ENCODE results near the gene CDS1. TPM values are rescaled to one million over a fixed set of nuclear protein-coding genes. Genes with fewer than 3 reads are reported as not detected.

The CDS1 gene
- total and polyA plus RNA-seq, 2 of the 8 experiments (the other 6 are each of a cell fraction or from before 2014, with no cell fraction given): 8.7 to 13.9 TPM

DNA sequence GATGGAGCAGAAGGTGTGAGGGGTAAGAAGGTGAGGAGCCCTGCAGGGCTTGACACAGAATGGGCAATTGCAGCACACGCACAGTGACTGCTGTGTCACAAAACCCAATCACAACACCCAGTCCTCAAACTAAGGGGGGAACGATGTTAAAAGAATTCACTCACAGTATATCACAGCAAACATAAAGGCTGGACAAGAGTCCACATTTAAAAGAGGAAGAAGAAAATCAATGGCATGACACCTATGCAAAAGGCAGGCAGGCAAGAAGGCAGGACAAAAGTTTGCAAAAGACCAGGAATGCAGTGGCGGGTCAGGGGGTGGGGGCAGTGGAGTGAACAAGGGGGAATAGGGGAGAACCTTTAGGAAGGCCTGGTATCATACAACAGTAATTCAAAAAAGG lies 77.7 kb downstream of the CDS1 start (continued):
- TF ChIP-seq JUND (IDR thresholded peaks at IDR 0.05; ENCODE audit: low read length) (no peak), KDM5A (IDR thresholded peaks at IDR 0.05; ENCODE audit: low read length) (no peak), HDAC6 (IDR thresholded peaks at IDR 0.05; ENCODE audit: low read depth, low read length) (no peak), CTBP2 (IDR thresholded peaks at IDR 0.05; ENCODE audit: borderline replicate concordance, insufficient read depth, insufficient read length, low read length) (no peak), TBP (IDR thresholded peaks at IDR 0.05; ENCODE audit: low read depth, low read length) (no peak), KDM1A (IDR thresholded peaks at IDR 0.05; ENCODE audit: borderline replicate concordance, low read length) (no peak), MAX (IDR thresholded peaks at IDR 0.05) (no peak), EP300 (IDR thresholded peaks at IDR 0.05; ENCODE audit: borderline replicate concordance in 1 of 2, low read depth in 2 of 2, low read length in 2 of 2) (no peak), POLR2A (IDR thresholded peaks at IDR 0.05; ENCODE audit: control extremely low read depth in 1 of 2, low read depth in 2 of 2, low read length in 2 of 2) (no peak), ATF2 (IDR thresholded peaks at IDR 0.05; ENCODE audit: low read length) (no peak)
- TF ChIP-seq, protein P1, sequence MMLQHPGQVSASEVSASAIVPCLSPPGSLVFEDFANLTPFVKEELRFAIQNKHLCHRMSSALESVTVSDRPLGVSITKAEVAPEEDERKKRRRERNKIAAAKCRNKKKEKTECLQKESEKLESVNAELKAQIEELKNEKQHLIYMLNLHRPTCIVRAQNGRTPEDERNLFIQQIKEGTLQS (IDR thresholded peaks at IDR 0.05; ENCODE audit: insufficient read depth, low read depth, low read length): no peak

Data from H1 (cell line).